HepG2 (cell line): ENCODE results near the gene ZFYVE28. TPM values are rescaled to one million over a fixed set of nuclear protein-coding genes. Genes with fewer than 3 reads are reported as not detected.

Experiments
- ATAC-seq: fragments of 200-7000 bp; cut with Tn5 transposase; 3 replicates; pipeline ENCODE4 v1.9.1; 2020; ENCODE audit warnings: mild to moderate bottlenecking, moderate library complexity
- BruUV-seq: library from RNA; stranded (reverse); fragments of 400-500 nt; replicated peaks from 2 replicates; lab custom pipeline; 2021; lab: Mats Ljungman, UMichigan
- CTCF ChIA-PET: fragments of 300-600 bp; formaldehyde crosslinking; extraction: SDS; loops from one replicate; lab custom pipeline; 2021; ENCODE audit warnings: low total read pairs, inconsistent platforms, low intra/inter-chr PET ratio; lab: Yijun Ruan, JAX
- POLR2A ChIA-PET: fragments of 350-600 bp; sonication (Branson Sonifier 250); formaldehyde crosslinking; loops from one replicate; lab custom pipeline; 2020; ENCODE audit warnings: antibody characterized with exemption, inconsistent platforms; lab: Yijun Ruan, JAX
- DNase-seq: peaks from one replicate; pipeline ENCODE4 v3.0.0-alpha.2; 2015; ENCODE audit warnings: low spot score
- FAIRE-seq: peaks from 3 replicates; lab custom pipeline; 2011; peaks lifted over from hg19 to GRCh38; lab: Jason Lieb, UNC
- H2AFZ ChIP-seq: one replicate; pipeline ENCODE4 v1.6.1; 2011; ENCODE audit warnings: low read length, inconsistent platforms
- H3K27ac ChIP-seq: fragments of 300-600 bp; 3 replicates; pipeline ENCODE4 v1.8.0; 2011; ENCODE audit warnings: mixed run types, mild to moderate bottlenecking, mixed read lengths, low read length, inconsistent platforms; ENCODE audit not compliant: insufficient read depth; ENCODE audit errors: extremely low read length
- H3K27me3 ChIP-seq, 2 experiments: fragments of 200-600 bp in 1 of 2; 2 replicates in 1 of 2; 3 replicates in 1 of 2; pipeline versions ENCODE4 v1.6.0 to v1.8.0; 2011; ENCODE audit warnings: low read length in 2 of 2, mild to moderate bottlenecking in 2 of 2, moderate library complexity in 2 of 2, inconsistent platforms in 1 of 2; ENCODE audit not compliant: insufficient read depth in 2 of 2, control insufficient read depth in 1 of 2
- H3K36me3 ChIP-seq, 2 experiments: fragments of 200-600 bp in 1 of 2; replicated peaks in 1 of 2; 2 replicates in 1 of 2; 3 replicates in 1 of 2; pipeline versions ENCODE4 v1.5.1 to v1.8.0; 2011; ENCODE audit warnings: low read length in 2 of 2, inconsistent platforms in 1 of 2; ENCODE audit not compliant: insufficient read depth in 2 of 2, control insufficient read depth in 1 of 2
- H3K4me1 ChIP-seq: 2 replicates; pipeline ENCODE4 v1.5.1; 2012; ENCODE audit warnings: low read length, inconsistent platforms; ENCODE audit not compliant: insufficient read depth
- H3K4me2 ChIP-seq: 2 replicates; pipeline ENCODE4 v1.6.0; 2011; ENCODE audit warnings: low read depth, low read length, inconsistent platforms
- H3K4me3 ChIP-seq, 3 experiments: fragments of 200-600 bp in 1 of 3; sonication (generic), shearing (Covaris generic) in 1 of 3; replicated peaks in 1 of 3; 2 replicates each; pipeline ENCODE4 v1.5.1; 2011 to 2016; ENCODE audit warnings: low read length in 3 of 3, inconsistent platforms in 2 of 3, low read depth in 2 of 3, mild to moderate bottlenecking in 2 of 3, control low read depth in 1 of 3, mixed read lengths in 1 of 3; ENCODE audit not compliant: insufficient read depth in 1 of 3
- H3K79me2 ChIP-seq: one replicate; pipeline ENCODE4 v1.6.1; 2011; ENCODE audit warnings: low read length, inconsistent platforms; ENCODE audit not compliant: insufficient read depth
- H3K9ac ChIP-seq: 2 replicates; pipeline ENCODE4 v1.6.0; 2011; ENCODE audit warnings: mild to moderate bottlenecking, low read depth, low read length, inconsistent platforms; ENCODE audit not compliant: insufficient read depth
- H3K9me3 ChIP-seq: 2 replicates; pipeline ENCODE4 v1.5.1; 2012; ENCODE audit warnings: mild to moderate bottlenecking, low read length
- H4K20me1 ChIP-seq: 2 replicates; pipeline ENCODE4 v1.6.0; 2011; ENCODE audit warnings: inconsistent platforms, mild to moderate bottlenecking, low read length, moderate library complexity; ENCODE audit not compliant: insufficient read depth
- ADNP ChIP-seq: sonication (generic); formaldehyde crosslinking; IDR thresholded peaks from 2 replicates; pipeline ENCODE4 v1.4.0; 2020; ENCODE audit warnings: missing genetic modification reagents
- AGO1 ChIP-seq: fragments of 200-400 bp; formaldehyde crosslinking; IDR thresholded peaks from 2 replicates; pipeline ENCODE4 v1.6.1; 2017; ENCODE audit warnings: mild to moderate bottlenecking, low read depth, low read length, moderate library complexity; ENCODE audit not compliant: poor library complexity, severe bottlenecking
- AGO2 ChIP-seq: fragments of 200-400 bp; formaldehyde crosslinking; optimal IDR thresholded peaks from 2 replicates; pipeline ENCODE3; 2017; ENCODE audit warnings: mild to moderate bottlenecking, low read depth, low read length, moderate library complexity
- ATF7 ChIP-seq, 2 experiments: fragments of 450-650 bp in 1 of 2; sonication (generic) in 1 of 2; formaldehyde crosslinking in 1 of 2; IDR thresholded peaks; 2 replicates each; pipeline versions ENCODE4 v1.4.0 to v1.6.1; 2016 to 2020; ENCODE audit warnings: antibody characterized with exemption in 1 of 2, mild to moderate bottlenecking in 1 of 2, missing genetic modification reagents in 1 of 2
- ELF3 ChIP-seq: IDR thresholded peaks from 2 replicates; pipeline ENCODE4 v1.6.1; 2016; ENCODE audit warnings: missing genetic modification reagents, missing compliant biosample characterization
- HDAC6 ChIP-seq: fragments of 200-600 bp; sonication (generic); IDR thresholded peaks from 2 replicates; pipeline ENCODE4 v1.7.0; 2017; ENCODE audit warnings: mild to moderate bottlenecking, antibody characterized with exemption, low read length, low read depth
- POLR2G ChIP-seq: fragments of 200-400 bp; formaldehyde crosslinking; IDR thresholded peaks from 2 replicates; pipeline ENCODE4 v1.6.1; 2018; ENCODE audit warnings: mild to moderate bottlenecking, low read depth, low read length, moderate library complexity
- RBM22 ChIP-seq: fragments of 200-400 bp; formaldehyde crosslinking; optimal IDR thresholded peaks from 2 replicates; pipeline ENCODE3; 2017; ENCODE audit warnings: mild to moderate bottlenecking, low read length, moderate library complexity
- TOPORS ChIP-seq: sonication (generic); formaldehyde crosslinking; IDR thresholded peaks from 2 replicates; pipeline ENCODE4 v1.8.0; 2023; ENCODE audit warnings: mild to moderate bottlenecking, missing genetic modification reagents
- TRIM22 ChIP-seq: fragments of 450-650 bp; IDR thresholded peaks from 2 replicates; pipeline ENCODE4 v1.6.1; 2017
- TSC22D2 ChIP-seq: sonication (generic); formaldehyde crosslinking; IDR thresholded peaks from 2 replicates; pipeline ENCODE4 v1.5.1; 2020; ENCODE audit warnings: missing genetic modification reagents, mild to moderate bottlenecking, borderline replicate concordance
- ZBTB3 ChIP-seq: sonication (generic); formaldehyde crosslinking; IDR thresholded peaks from 2 replicates; pipeline ENCODE4 v1.4.0; 2020; ENCODE audit warnings: low read depth, mild to moderate bottlenecking, moderate library complexity, missing genetic modification reagents, borderline replicate concordance
- ZNF234 ChIP-seq: sonication (generic); formaldehyde crosslinking; conservative IDR thresholded peaks from 2 replicates; pipeline ENCODE4 v1.5.1; 2020; ENCODE audit warnings: mild to moderate bottlenecking, missing genetic modification reagents
- ZNF331 ChIP-seq: sonication (generic); formaldehyde crosslinking; IDR thresholded peaks from 2 replicates; pipeline ENCODE4 v1.4.0; 2020; ENCODE audit warnings: missing genetic modification reagents
- WGBS: methylation state at CpG from one replicate; pipeline ENCODE4 v1.1.6; 2017; ENCODE audit warnings: low lambda C conversion rate; 5-methylcytosine and 5-hydroxymethylcytosine counted together
- in situ Hi-C: cut with HindIII; loops from 2 replicates; pipeline ENCODE4 v1.10.0; 2017; ENCODE audit warnings: low pct_unique_long_range_greater_than_20kb; ENCODE audit not compliant: extremely low pct_ligation_motif_present
- intact Hi-C: fragments of 100-400 bp; cut with micrococcal nuclease; formaldehyde crosslinking; loops from one replicate; pipeline ENCODE4 v1.10.0; 2022; ENCODE audit not compliant: unreplicated experiment
- polyA plus RNA-seq, 8 experiments: library from polyadenylated mRNA; depleted of rRNA in 3 of 8; stranded (reverse) in 7 of 8; unstranded in 1 of 8; fragments of >200 nt; fragmentation: Illumina TruSeq in 4 of 8; extraction: Trizol in 4 of 8; gene quantifications; 2 replicates each; pipeline versions ENCODE4 v1.2.1 to v1.2.3, GENCODE V29; 2011 to 2016; ENCODE audit warnings: low read depth in 4 of 8, missing spikeins in 1 of 8, mixed read lengths in 1 of 8; ENCODE audit not compliant: insufficient read depth in 1 of 8
- total RNA-seq, 5 experiments: library from RNA; depleted of rRNA; stranded (reverse); fragments of >200 nt; fragmentation: Illumina TruSeq; extraction: Trizol; gene quantifications; 2 replicates each; pipeline ENCODE4 v1.2.3, GENCODE V29; 2016; ENCODE audit warnings: low read depth in 1 of 5
- TF ChIP-seq, protein P1 (sequence below): sonication (generic); formaldehyde crosslinking; IDR thresholded peaks from 2 replicates; pipeline ENCODE4 v1.4.0; 2020; ENCODE audit warnings: missing genetic modification reagents

ZFYVE28 gene
- total and polyA plus RNA-seq, 2 of the 13 experiments (the other 11 are each of a cell fraction or from before 2014, with no cell fraction given): 0.12 to 0.22 TPM

GRCh38 chr4:2247128-2248043, 171.1 kb downstream of the ZFYVE28 start (continued):
- TF ChIP-seq TRIM22 (no peak), ZNF234 (CRISPR knock-in tag) (no peak), ATF7 (IDR thresholded peaks at IDR 0.05) (no peak), ATF7 (CRISPR knock-in tag; IDR thresholded peaks at IDR 0.05) (no peak), ZBTB3 (CRISPR knock-in tag) (no peak), TOPORS (no peak), ZNF331 (CRISPR knock-in tag) (no peak), ELF3 (CRISPR knock-in tag) (no peak), HDAC6 (no peak), RBM22 (peak; percentile 37)

- no peak overlapping the region for H3K4me2 ChIP-seq
- FAIRE-seq: no peak
- peaks cover 34% of the 10 kb centered on the region for H3K4me1 ChIP-seq
- H3K36me3 ChIP-seq: peaks cover 0 to 4% of the 10 kb centered on the region in 2 experiments; a peak in 2 of 5 replicates
- H2AFZ ChIP-seq: no peak overlapping the region
- intact Hi-C loops: loop anchor here (10.0 kb wide), 1 partner anchor 218 kb away; the partner anchor contains the start of gene RNF4
- ChIA-PET POLR2A (no interaction called here), CTCF (no interaction called here)
- no peaks in the 10 kb centered on the region for H3K9me3 ChIP-seq
- no peak for ATAC-seq
- H3K79me2 ChIP-seq: peaks cover 1% of the 10 kb centered on the region
- in situ Hi-C loops: no loop called here
- WGBS: 84% methylated on average over 11 of the region's 19 CpGs
- DNase-seq: no peak
- TF ChIP-seq ADNP (CRISPR knock-in tag) (no peak), AGO1 (peak; percentile 63), AGO2 (peak; percentile 3), TSC22D2 (CRISPR knock-in tag) (no peak), POLR2G (0 out of 2 replicates have a peak, but pooled peaks have one; percentile 15), RBM22 (peak; percentile 10)
- TF ChIP-seq, protein P1, sequence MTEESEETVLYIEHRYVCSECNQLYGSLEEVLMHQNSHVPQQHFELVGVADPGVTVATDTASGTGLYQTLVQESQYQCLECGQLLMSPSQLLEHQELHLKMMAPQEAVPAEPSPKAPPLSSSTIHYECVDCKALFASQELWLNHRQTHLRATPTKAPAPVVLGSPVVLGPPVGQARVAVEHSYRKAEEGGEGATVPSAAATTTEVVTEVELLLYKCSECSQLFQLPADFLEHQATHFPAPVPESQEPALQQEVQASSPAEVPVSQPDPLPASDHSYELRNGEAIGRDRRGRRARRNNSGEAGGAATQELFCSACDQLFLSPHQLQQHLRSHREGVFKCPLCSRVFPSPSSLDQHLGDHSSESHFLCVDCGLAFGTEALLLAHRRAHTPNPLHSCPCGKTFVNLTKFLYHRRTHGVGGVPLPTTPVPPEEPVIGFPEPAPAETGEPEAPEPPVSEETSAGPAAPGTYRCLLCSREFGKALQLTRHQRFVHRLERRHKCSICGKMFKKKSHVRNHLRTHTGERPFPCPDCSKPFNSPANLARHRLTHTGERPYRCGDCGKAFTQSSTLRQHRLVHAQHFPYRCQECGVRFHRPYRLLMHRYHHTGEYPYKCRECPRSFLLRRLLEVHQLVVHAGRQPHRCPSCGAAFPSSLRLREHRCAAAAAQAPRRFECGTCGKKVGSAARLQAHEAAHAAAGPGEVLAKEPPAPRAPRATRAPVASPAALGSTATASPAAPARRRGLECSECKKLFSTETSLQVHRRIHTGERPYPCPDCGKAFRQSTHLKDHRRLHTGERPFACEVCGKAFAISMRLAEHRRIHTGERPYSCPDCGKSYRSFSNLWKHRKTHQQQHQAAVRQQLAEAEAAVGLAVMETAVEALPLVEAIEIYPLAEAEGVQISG (CRISPR knock-in tag): no peak
- H3K4me3 ChIP-seq: no peak overlapping the region
- no peaks in the 10 kb centered on the region for H3K27me3 ChIP-seq
- H4K20me1 ChIP-seq: no peaks in the 10 kb centered on the region
- BruUV-seq: no TSS peak
- no peak overlapping the region for H3K27ac ChIP-seq
- no peak overlapping the region for H3K9ac ChIP-seq
Measured at GRCh38 chr4:2246384-2247127, 171.9 kb downstream of the ZFYVE28 start.
